NCI-H1048 (cell line): ENCODE results near the gene TMC8.
A peak's percentile ranks its signal among the peaks of the same experiment; 100 is the strongest.

ENCODE experiments used
- DNase-seq: peaks from one replicate; lab custom pipeline; 2025; lab: John Stamatoyannopoulos, UW

Gene TMC8

DNA sequence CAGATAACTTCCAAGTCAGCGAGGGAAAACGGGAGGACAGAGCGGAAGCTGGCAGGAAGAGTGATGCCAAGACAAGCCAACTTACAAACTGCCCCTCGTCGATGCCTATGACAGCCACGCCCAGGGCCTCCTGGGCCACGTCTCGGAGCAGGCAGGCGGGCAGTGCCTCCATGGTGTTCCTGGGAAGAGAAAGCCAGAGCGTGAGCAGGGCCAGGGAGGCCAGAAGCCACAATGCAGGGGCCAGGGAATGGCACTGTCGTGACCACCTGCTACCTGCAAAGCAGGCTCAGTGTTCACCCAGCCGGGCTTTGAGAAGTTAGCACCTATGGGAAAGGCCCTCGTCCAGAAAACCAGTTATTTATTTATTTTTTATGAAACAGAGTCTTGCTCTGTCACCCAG lies 51.9 kb downstream of the TMC8 start:
- no peak for DNase-seq

DNA sequence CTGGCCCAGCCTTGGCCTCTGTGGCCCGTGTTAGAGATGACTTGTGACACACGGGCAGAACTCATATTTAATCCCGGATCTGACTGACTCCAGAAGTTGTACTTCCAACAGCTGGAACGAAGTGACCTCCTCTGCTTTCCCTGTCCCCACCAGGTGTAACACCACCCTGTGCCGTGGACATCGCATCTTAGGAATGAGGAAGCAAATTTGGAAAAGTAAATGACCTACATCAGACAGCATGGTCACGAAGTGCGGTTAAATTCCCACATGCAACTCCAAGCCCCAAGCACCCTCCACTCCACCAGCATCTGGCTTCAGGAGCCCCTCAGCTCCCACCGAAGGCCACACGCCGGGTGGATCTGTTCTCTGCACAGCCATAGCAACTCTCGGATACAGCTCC lies 53.3 kb downstream of the TMC8 start:
- DNase-seq: no peak

DNA sequence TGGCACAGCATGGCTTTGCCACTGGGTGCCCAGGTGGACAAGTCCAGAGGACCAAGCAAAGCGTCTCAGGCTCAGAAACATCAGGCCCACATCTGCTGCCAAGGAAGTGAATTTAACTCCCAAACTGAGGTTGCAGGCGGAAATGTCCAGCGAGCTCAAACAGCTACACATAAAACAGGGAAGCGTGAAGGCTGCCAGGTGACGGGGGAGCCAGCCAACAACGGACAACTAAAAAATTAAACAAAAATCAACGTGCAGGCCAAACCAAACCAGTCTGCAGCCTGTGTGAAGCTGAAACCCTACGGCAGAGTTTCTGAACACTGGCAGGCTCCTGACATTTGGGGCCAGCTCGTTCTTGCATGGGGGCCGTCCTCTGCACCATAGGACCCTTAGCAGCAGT lies 53.8 kb downstream of the TMC8 start:
- no peak for DNase-seq

DNA sequence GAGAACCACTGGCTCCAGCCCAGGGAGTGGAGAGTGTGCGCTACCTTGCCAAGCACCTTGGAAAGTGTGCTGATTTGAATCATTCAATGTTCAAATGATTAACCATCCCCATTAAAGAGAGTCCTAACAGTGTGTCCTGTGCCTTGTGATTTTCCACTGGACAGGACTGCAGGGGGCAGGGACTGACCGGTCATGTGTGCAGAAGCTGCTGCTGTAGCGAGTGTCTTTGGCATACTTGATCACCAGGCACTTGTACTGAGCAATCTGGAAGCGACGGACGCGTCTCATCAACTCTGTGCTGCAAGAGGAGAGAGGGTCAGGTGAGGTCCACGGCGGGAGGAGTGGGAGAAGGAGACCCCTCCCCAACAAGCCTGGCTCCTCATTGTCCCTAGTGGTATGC lies 54.3 kb downstream of the TMC8 start:
- DNase-seq: no peak

DNA sequence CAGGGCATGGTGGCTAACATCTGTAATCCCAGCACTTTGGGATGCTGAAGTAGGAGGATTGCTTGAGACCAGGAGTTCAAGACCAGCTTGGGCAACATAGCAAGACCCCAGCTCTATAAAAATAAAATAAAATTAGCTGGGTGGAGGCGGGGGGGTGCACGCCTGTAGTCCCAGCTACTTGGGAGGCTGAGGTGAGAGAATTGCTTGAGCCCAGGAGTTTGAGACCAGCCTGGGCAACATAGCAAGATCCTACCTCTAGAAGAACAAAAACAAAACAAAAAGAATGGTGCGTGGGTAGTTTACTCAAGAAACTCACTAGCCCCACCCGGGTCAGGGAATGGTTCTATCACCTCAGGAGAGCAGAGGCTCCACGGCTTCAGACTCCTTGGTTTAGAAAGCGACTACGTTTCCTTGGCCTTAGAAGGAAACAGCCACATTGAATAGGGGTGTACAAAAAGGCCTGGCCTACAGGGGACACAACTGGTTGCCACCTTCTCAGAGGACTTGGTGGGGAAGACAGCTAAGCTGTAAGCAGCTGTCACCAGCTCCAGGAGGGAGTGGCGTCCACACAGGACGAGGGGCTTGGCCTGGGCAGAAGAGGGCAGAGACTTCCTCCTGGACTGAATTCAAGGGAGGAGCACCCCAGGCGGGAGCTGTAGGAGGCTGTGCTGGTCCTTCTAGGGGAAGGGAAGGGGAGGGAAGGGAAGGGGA lies 55.6 kb downstream of the TMC8 start:
- DNase-seq: no peak

DNA sequence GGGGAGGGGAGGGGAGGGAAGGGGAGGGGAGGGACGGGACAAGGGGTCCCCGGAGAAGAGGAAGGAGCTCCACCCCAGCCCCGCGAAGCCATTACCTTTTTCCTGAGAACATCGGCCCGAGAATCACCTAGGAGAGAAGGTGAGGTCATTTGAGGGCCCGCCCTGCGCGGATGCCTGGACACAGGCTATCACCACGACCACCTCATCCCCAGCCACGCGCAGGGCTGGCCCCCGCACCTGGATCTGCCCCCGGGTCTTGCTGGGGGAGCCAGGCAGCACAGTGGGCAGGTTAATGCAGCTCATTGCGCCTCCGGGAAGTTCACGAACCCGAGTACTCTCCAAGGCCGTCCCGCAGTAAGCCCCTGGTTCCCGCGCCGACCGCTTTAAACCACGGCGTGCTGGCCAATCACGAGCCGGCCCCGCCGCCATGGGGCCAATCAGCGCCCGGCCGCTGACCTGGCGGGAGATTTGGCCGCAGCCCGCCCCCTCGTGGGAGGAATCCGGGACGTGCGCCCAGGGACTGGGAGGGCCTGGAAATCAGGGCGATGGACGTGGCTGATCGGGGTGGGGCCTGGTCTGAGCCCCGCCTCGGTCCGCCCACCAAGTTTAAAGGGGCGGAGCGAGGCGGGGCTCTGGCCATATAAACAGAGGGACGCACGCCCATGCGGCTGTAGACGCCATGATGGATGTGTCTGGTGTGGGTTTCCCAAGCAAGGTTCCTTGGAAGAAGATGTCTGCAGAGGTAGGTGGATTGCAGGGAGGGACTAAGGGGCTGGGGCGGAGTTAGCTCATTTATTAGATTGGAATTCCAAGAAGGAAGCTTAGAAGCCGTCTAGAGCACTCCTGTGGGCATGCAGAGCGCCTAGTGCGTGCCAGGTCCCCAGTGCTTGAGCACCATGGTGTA lies 56.4 kb downstream of the TMC8 start, which contains the start of the genes AFMID and TK1:
TSS of gene AFMID (plus strand) at position 671 of the 904 bp plus-strand sequence. CDS start at position 680, 9 bp downstream.
TSS of gene TK1 (minus strand) at position 361 of the 904 bp plus-strand sequence. CDS start at position 303, 58 bp downstream.
- peak; percentile 89 for DNase-seq
